HepG2 (cell line): ENCODE data around the gene ANKRD40. TPM values are rescaled to one million over a fixed set of nuclear protein-coding genes. Genes with fewer than 3 reads are reported as not detected.

ENCODE experiments used
- ARID4A ChIP-seq: sonication (generic); formaldehyde crosslinking; IDR thresholded peaks from 2 replicates; pipeline ENCODE4 v1.5.0; 2020; ENCODE audit warnings: mild to moderate bottlenecking, missing genetic modification reagents, borderline replicate concordance
- HNF4G ChIP-seq, 2 experiments: sonication (generic) in 1 of 2; formaldehyde crosslinking in 1 of 2; IDR thresholded peaks; 2 replicates each; pipeline versions ENCODE4 v1.4.0 to v1.6.1; 2011 to 2020; ENCODE audit warnings: borderline replicate concordance in 2 of 2, low read depth in 2 of 2, mild to moderate bottlenecking in 2 of 2, low read length in 1 of 2, missing genetic modification reagents in 1 of 2, moderate library complexity in 1 of 2
- IKZF4 ChIP-seq: sonication (generic); formaldehyde crosslinking; IDR thresholded peaks from 2 replicates; pipeline ENCODE4 v1.5.1; 2020; ENCODE audit warnings: borderline replicate concordance, mild to moderate bottlenecking, low read depth, missing genetic modification reagents; ENCODE audit errors: not compliant biosample characterization
- MEF2D ChIP-seq: sonication (generic); formaldehyde crosslinking; IDR thresholded peaks from 2 replicates; pipeline ENCODE4 v1.5.1; 2020; ENCODE audit warnings: mild to moderate bottlenecking, missing genetic modification reagents
- MEIS2 ChIP-seq: sonication (generic); formaldehyde crosslinking; IDR thresholded peaks from 2 replicates; pipeline ENCODE4 v1.9.0; 2021; ENCODE audit warnings: mild to moderate bottlenecking, missing genetic modification reagents
- NCOR1 ChIP-seq: fragments of 200-600 bp; sonication (generic); IDR thresholded peaks from 2 replicates; pipeline ENCODE4 v1.7.0; 2017; ENCODE audit warnings: antibody characterized with exemption, low read length, borderline replicate concordance
- TEAD3 ChIP-seq: optimal IDR thresholded peaks from 2 replicates; pipeline ENCODE3; 2016; ENCODE audit warnings: borderline replicate concordance
- UBTF ChIP-seq: sonication (generic); formaldehyde crosslinking; IDR thresholded peaks from 2 replicates; pipeline ENCODE4 v1.4.0; 2020; ENCODE audit warnings: mild to moderate bottlenecking, missing genetic modification reagents
- YY1 ChIP-seq: IDR thresholded peaks from 2 replicates; pipeline ENCODE4 v1.6.1; 2011; ENCODE audit warnings: low read length, low read depth, moderate library complexity, mild to moderate bottlenecking; ENCODE audit not compliant: insufficient read depth, insufficient replicate concordance
- ZBTB1 ChIP-seq: sonication (generic); formaldehyde crosslinking; IDR thresholded peaks from 2 replicates; pipeline ENCODE4 v1.4.0; 2020; ENCODE audit warnings: missing genetic modification reagents, borderline replicate concordance
- ZNF256 ChIP-seq: sonication (generic); formaldehyde crosslinking; conservative IDR thresholded peaks from 2 replicates; pipeline ENCODE4 v1.4.0; 2020; ENCODE audit warnings: missing genetic modification reagents
- ZNF263 ChIP-seq: sonication (generic); formaldehyde crosslinking; IDR thresholded peaks from 2 replicates; pipeline ENCODE4 v1.4.0; 2020; ENCODE audit warnings: missing genetic modification reagents
- ZNF331 ChIP-seq: sonication (generic); formaldehyde crosslinking; IDR thresholded peaks from 2 replicates; pipeline ENCODE4 v1.4.0; 2020; ENCODE audit warnings: missing genetic modification reagents
- ZNF33B ChIP-seq: sonication (generic); formaldehyde crosslinking; IDR thresholded peaks from 2 replicates; pipeline ENCODE4 v1.5.1; 2020; ENCODE audit warnings: mild to moderate bottlenecking, missing genetic modification reagents
- ZNF607 ChIP-seq: sonication (generic); formaldehyde crosslinking; IDR thresholded peaks from 2 replicates; pipeline ENCODE4 v1.5.1; 2020; ENCODE audit warnings: missing genetic modification reagents, mild to moderate bottlenecking, borderline replicate concordance
- ZNF776 ChIP-seq: sonication (generic); formaldehyde crosslinking; IDR thresholded peaks from 2 replicates; pipeline ENCODE4 v1.4.0; 2020; ENCODE audit warnings: mild to moderate bottlenecking, missing genetic modification reagents
- ZNF850 ChIP-seq: sonication (generic); formaldehyde crosslinking; conservative IDR thresholded peaks from 2 replicates; pipeline ENCODE4 v1.9.0; 2021; ENCODE audit warnings: mild to moderate bottlenecking, missing genetic modification reagents
- polyA plus RNA-seq, 8 experiments: library from polyadenylated mRNA; depleted of rRNA in 3 of 8; stranded (reverse) in 7 of 8; unstranded in 1 of 8; fragments of >200 nt; fragmentation: Illumina TruSeq in 4 of 8; extraction: Trizol in 4 of 8; gene quantifications; 2 replicates each; pipeline versions ENCODE4 v1.2.1 to v1.2.3, GENCODE V29; 2011 to 2016; ENCODE audit warnings: low read depth in 4 of 8, missing spikeins in 1 of 8, mixed read lengths in 1 of 8; ENCODE audit not compliant: insufficient read depth in 1 of 8
- total RNA-seq, 5 experiments: library from RNA; depleted of rRNA; stranded (reverse); fragments of >200 nt; fragmentation: Illumina TruSeq; extraction: Trizol; gene quantifications; 2 replicates each; pipeline ENCODE4 v1.2.3, GENCODE V29; 2016; ENCODE audit warnings: low read depth in 1 of 5
- TF ChIP-seq, protein P1 (sequence below): IDR thresholded peaks from 2 replicates; pipeline ENCODE4 v1.6.1; 2016; ENCODE audit warnings: mild to moderate bottlenecking

The ANKRD40 gene
- total and polyA plus RNA-seq, 2 of the 13 experiments (the other 11 are each of a cell fraction or from before 2014, with no cell fraction given): 35.0 to 46.4 TPM

GRCh38 chr17:50679008-50679544 is 28.6 kb downstream of the ANKRD40 start (continued):
- TF ChIP-seq ARID4A (CRISPR knock-in tag) (peak; percentile 45; the same call in 1 of the 2 replicates), ZNF331 (CRISPR knock-in tag) (peak; percentile 43; the same call in 1 of the 2 replicates), ZNF607 (CRISPR knock-in tag) (0 out of 2 replicates have a peak, but pooled peaks have one; percentile 23), NCOR1 (peak; percentile 42; the same call in 1 of the 2 replicates), ZNF33B (CRISPR knock-in tag) (0 out of 2 replicates have a peak, but pooled peaks have one; percentile 57), MEF2D (no peak), ZNF776 (CRISPR knock-in tag) (0 out of 2 replicates have a peak, but pooled peaks have one; percentile 42), UBTF (CRISPR knock-in tag) (no peak), HNF4G (IDR thresholded peaks at IDR 0.05; ENCODE audit: borderline replicate concordance, low read depth, low read length) (peak; percentile 26; the same call in 1 of the 2 replicates), HNF4G (CRISPR knock-in tag; IDR thresholded peaks at IDR 0.05; ENCODE audit: borderline replicate concordance, low read depth) (no peak), MEIS2 (CRISPR knock-in tag) (peak; percentile 37; the same call in 1 of the 2 replicates), ZNF256 (CRISPR knock-in tag) (no peak), IKZF4 (CRISPR knock-in tag) (no peak), ZNF263 (0 out of 2 replicates have a peak, but pooled peaks have one; percentile 46), TEAD3 (CRISPR knock-in tag) (peak; percentile 80), YY1 (no peak), ZNF850 (CRISPR knock-in tag) (no peak), ZBTB1 (CRISPR knock-in tag) (no peak)
- TF ChIP-seq, protein P1, sequence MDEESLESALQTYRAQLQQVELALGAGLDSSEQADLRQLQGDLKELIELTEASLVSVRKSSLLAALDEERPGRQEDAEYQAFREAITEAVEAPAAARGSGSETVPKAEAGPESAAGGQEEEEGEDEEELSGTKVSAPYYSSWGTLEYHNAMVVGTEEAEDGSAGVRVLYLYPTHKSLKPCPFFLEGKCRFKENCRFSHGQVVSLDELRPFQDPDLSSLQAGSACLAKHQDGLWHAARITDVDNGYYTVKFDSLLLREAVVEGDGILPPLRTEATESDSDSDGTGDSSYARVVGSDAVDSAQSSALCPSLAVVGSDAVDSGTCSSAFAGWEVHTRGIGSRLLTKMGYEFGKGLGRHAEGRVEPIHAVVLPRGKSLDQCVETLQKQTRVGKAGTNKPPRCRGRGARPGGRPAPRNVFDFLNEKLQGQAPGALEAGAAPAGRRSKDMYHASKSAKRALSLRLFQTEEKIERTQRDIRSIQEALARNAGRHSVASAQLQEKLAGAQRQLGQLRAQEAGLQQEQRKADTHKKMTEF (CRISPR knock-in tag): peak; percentile 53; the same call in 1 of the 2 replicates
